Adrenal gland (tissue), 12 donors: ENCODE data around the gene KBTBD7. TPM values are rescaled to one million over a fixed set of nuclear protein-coding genes. Genes with fewer than 3 reads are reported as not detected.
"Not testable (repeated sequence)": the region's sequence is repeated elsewhere in the genome, so short reads cannot be mapped to it uniquely, and the experiment has no call there.

Experiments used
- DNase-seq, 7 donors: peaks; one replicate each; pipeline ENCODE4 v3.0.0-alpha.2; 2019 to 2020
- H3K27ac ChIP-seq, 5 donors: fragments of 200-600 bp; sonication (generic) in 4 of 5; 1 replicate in 3 of 5; 2 replicates in 2 of 5; pipeline versions ENCODE4 v1.5.1 to v1.8.0; 2016 to 2020; ENCODE audit warnings: mild to moderate bottlenecking in 1 of 5
- H3K27me3 ChIP-seq: fragments of 200-600 bp; 2 replicates; pipeline ENCODE4 v1.8.0; 2021
- H3K36me3 ChIP-seq, 2 donors: fragments of 200-600 bp; replicated peaks in 1 of 2; 1 replicate in 1 of 2; 2 replicates in 1 of 2; pipeline versions ENCODE4 v1.5.1 to v1.8.0; 2018 to 2022
- H3K4me1 ChIP-seq, 2 donors: fragments of 200-600 bp; replicated peaks in 1 of 2; 1 replicate in 1 of 2; 2 replicates in 1 of 2; pipeline versions ENCODE4 v1.5.1 to v1.8.0; 2018 to 2021
- H3K4me3 ChIP-seq, 4 donors: fragments of 200-600 bp; sonication (generic) in 3 of 4; one replicate each; pipeline ENCODE4 v1.5.1; 2016 to 2018
- H3K9me3 ChIP-seq, 3 donors: fragments of 200-600 bp; sonication (generic) in 1 of 3; replicated peaks in 1 of 3; 1 replicate in 2 of 3; 2 replicates in 1 of 3; pipeline versions ENCODE4 v1.5.1 to v1.8.0; 2016 to 2021
- POLR2A ChIP-seq, 2 donors: fragments of 450-650 bp; IDR thresholded peaks; one replicate each; pipeline ENCODE4 v1.6.1; 2017; ENCODE audit warnings: antibody characterized with exemption in 2 of 2, mild to moderate bottlenecking in 2 of 2, moderate library complexity in 1 of 2
- WGBS, 4 donors: extraction: QIAGEN DNeasy Blood & Tissue Kit in 2 of 4; methylation state at CpG; one replicate each; pipeline versions ENCODE4 v1.1.5 to v1.1.7; 2013 to 2017; 5-methylcytosine and 5-hydroxymethylcytosine counted together
- intact Hi-C, 2 donors: fragments of 100-400 bp; cut with DNase I; formaldehyde crosslinking; loops; one replicate each; pipeline versions ENCODE4 v1.14.1 to v1.15.0; 2022 to 2023
- polyA plus RNA-seq, 3 donors: library from polyadenylated mRNA; stranded (reverse); fragments of 200-250 nt in 2 of 3; fragments of 350-450 nt in 1 of 3; fragmentation: Illumina TruSeq in 1 of 3; extraction: RNeasy Lipid Tissue Mini Kit (QIAGEN cat#74804) in 1 of 3; gene quantifications; one replicate each; pipeline ENCODE4 v1.2.3, GENCODE V29; 2013 to 2014
- total RNA-seq, 9 donors: library from RNA; depleted of rRNA in 4 of 9; stranded (reverse); fragments of >200 nt in 4 of 9; fragments of 120-200 nt in 1 of 9; fragmentation: NEBNext Ultra II Directional in 1 of 9; extraction: Animal tissue kit (Norgen Biotek cat#: 25700) in 1 of 9; gene quantifications; one replicate each; pipeline versions ENCODE4 v1.1.0 to v1.2.4, GENCODE V29; 2013 to 2023
- TF ChIP-seq, protein P1 (sequence below), 6 experiments: fragments of 450-650 bp in 4 of 6; fragments of 200-600 bp in 2 of 6; sonication (generic) in 1 of 6; IDR thresholded peaks; 1 replicate in 5 of 6; 2 replicates in 1 of 6; pipeline versions ENCODE4 v1.5.1 to v1.8.0; 2016 to 2021; ENCODE audit warnings: antibody characterized with exemption in 6 of 6, mild to moderate bottlenecking in 2 of 6, moderate library complexity in 1 of 6
- donor health status: healthy with polysubstance abuse.
- donor health status: Bipolar disorder and iron deficiency.
- donor health status: DM: yes; HTN: yes; CAD: no.
- donor health status: DM: no; HTN: no; CAD: no.
- donor health status: DM: no; HTN: no; CAD: no.
- donor health status: DM: yes; HTN: yes; CAD: no.

Gene KBTBD7
- total and polyA plus RNA-seq, 12 donors, result 2.3 to 13.7 (median 9.2) TPM

DNA sequence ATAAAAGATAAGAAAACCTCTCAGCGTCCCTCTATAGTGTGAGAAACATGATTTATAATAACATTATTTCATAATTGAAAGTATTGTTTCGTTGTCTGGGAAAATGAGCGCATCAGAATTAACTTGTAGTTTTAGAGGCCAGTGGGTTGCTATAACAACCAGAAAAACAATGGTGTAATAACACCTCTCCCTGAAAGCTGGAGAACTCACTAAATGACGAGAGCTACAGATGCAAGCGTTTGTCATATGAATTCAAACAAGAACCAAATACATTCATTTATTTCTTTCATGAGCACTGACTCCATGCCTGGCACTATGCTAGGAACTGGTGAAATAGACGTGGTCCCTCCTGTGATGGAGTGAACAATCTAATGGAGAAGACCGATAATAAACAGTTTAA, 16.3 kb downstream of the KBTBD7 start:
- H3K4me1 ChIP-seq, result no peaks in the 10 kb centered on the region
- intact Hi-C loops, result no loop called here
- no peaks in the 10 kb centered on the region for H3K36me3 ChIP-seq
- no peak overlapping the region for H3K4me3 ChIP-seq
- no peak overlapping the region for H3K27ac ChIP-seq
- WGBS, 4 donors, result 78 to 86% (median 84%) methylated on average over 7 of the region's 7 CpGs
- no peak for DNase-seq
- H3K27me3 ChIP-seq, result no peaks in the 10 kb centered on the region
- H3K9me3 ChIP-seq, result no peaks in the 10 kb centered on the region
- no peak for TF ChIP-seq POLR2A (IDR thresholded peaks at IDR 0.05)
- TF ChIP-seq, protein P1, sequence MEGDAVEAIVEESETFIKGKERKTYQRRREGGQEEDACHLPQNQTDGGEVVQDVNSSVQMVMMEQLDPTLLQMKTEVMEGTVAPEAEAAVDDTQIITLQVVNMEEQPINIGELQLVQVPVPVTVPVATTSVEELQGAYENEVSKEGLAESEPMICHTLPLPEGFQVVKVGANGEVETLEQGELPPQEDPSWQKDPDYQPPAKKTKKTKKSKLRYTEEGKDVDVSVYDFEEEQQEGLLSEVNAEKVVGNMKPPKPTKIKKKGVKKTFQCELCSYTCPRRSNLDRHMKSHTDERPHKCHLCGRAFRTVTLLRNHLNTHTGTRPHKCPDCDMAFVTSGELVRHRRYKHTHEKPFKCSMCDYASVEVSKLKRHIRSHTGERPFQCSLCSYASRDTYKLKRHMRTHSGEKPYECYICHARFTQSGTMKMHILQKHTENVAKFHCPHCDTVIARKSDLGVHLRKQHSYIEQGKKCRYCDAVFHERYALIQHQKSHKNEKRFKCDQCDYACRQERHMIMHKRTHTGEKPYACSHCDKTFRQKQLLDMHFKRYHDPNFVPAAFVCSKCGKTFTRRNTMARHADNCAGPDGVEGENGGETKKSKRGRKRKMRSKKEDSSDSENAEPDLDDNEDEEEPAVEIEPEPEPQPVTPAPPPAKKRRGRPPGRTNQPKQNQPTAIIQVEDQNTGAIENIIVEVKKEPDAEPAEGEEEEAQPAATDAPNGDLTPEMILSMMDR (IDR thresholded peaks at IDR 0.05), result no peak

DNA sequence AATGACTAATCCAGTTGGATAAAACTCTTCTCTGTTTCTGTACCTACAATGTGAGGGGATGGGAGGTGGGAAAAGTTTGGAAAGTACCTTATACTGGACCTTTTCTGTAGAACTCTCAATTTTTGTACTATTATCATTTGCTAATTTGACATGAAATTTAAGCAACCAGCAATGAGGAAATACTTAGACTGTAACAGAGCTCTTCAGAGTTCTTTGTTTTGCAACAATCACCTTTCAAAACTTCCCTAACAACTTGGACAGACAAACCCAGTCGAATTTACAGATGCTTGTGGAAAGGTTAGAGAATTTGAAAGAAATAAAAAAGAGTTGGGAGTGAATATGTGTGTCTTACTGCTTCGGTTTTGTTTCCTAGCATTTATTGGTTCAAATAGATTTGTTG, 16.8 kb downstream of the KBTBD7 start:
- Histone ChIP-seq H3K9me3 (no peaks in the 10 kb centered on the region), H3K4me3 (no peak overlapping the region), H3K27ac (no peak overlapping the region), H3K27me3 (no peaks in the 10 kb centered on the region), H3K4me1 (no peaks in the 10 kb centered on the region), H3K36me3 (no peaks in the 10 kb centered on the region)
- DNase-seq, result no peak
- intact Hi-C loops, result no loop called here
- TF ChIP-seq, protein P1 (IDR thresholded peaks at IDR 0.05), result no peak
- no peak for TF ChIP-seq POLR2A (IDR thresholded peaks at IDR 0.05)
- WGBS, 4 donors, result 31 to 39% (median 35%) methylated on average over 2 of the region's 2 CpGs

DNA sequence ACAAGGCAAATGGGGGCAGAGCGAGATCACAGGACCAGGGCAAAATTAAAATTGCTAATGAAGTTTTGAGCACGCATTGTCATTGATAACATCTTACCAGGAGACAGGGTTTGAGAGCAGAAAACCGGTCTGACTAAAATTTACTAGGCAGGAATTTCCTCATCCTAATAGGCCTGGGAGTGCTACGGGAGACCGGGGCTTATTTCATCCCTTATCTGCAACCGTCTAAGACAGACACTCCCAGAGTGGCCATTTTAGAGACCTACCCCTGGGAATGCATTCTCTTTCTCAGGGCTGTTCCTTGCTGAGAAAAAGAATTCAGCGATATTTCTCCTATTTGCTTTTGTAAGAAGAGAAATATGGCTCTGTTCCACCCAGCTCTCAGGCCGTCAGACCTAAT, 18.8 kb downstream of the KBTBD7 start:
- H3K9me3 ChIP-seq, H3K27ac ChIP-seq, H3K27me3 ChIP-seq, intact Hi-C loops, H3K4me1 ChIP-seq, DNase-seq, H3K4me3 ChIP-seq, H3K36me3 ChIP-seq: not testable (repeated sequence)
- WGBS, 4 donors, result 90 to 95% (median 93%) methylated on average over 8 of the region's 8 CpGs

DNA sequence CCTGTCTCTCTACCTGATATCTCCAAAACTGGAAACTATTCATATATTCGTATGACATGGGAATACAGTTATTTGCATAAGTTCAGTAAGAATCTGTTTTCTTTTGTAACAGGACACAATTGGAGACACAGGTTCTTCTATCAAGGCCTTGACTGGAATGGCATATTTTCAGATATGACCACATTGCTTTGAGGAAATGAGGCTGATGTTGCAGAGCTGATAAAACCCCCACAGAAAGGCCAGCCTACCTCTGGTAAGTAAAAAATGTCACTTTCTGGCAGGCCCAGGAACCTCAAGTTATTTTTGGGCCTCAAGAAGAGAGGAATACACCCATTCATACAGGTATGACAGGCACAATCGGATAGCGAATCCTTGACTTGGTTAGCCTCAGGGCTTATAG, 32.2 kb downstream of the KBTBD7 start:
- WGBS, 4 donors, result 92 to 98% (median 94%) methylated on average over 3 of the region's 3 CpGs
- intact Hi-C loops, result no loop called here
- no peak for DNase-seq

DNA sequence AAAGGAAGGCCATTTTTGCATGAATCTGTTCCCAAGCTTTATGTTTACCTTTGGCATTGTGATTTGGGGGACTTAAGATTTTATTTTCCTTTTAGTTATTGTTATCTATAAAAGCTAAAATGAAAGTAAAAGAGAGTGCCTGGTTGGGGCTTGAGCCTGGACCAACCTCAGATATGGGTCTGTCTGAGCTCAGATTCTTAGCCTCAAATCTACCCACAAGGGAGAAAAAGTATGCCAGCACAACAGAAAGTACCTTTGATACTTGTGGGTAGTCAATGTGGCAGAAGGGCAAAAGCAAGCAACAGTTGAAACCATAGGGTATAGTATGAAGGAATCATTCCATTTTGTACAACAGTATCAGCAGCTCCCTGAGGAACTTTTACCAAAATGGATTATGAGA, 35.2 kb downstream of the KBTBD7 start:
- TF ChIP-seq POLR2A (IDR thresholded peaks at IDR 0.05), result no peak
- TF ChIP-seq, protein P1 (IDR thresholded peaks at IDR 0.05), result no peak
- no peaks in the 10 kb centered on the region for H3K9me3 ChIP-seq
- H3K27me3 ChIP-seq, result no peaks in the 10 kb centered on the region
- H3K27ac ChIP-seq, result no peak overlapping the region
- H3K4me1 ChIP-seq, result no peaks in the 10 kb centered on the region
- H3K36me3 ChIP-seq, result no peaks in the 10 kb centered on the region
- no peak for DNase-seq
- intact Hi-C loops, result no loop called here
- no peak overlapping the region for H3K4me3 ChIP-seq

More for the DNA sequence above, 32.2 kb downstream of the KBTBD7 start:
- no peaks in the 10 kb centered on the region for H3K27me3 ChIP-seq
- no peak overlapping the region for H3K27ac ChIP-seq
- H3K4me1 ChIP-seq, result no peaks in the 10 kb centered on the region
- H3K4me3 ChIP-seq, result no peak overlapping the region
- H3K9me3 ChIP-seq, result no peaks in the 10 kb centered on the region
- no peaks in the 10 kb centered on the region for H3K36me3 ChIP-seq
- TF ChIP-seq POLR2A (IDR thresholded peaks at IDR 0.05), result no peak
- TF ChIP-seq, protein P1 (IDR thresholded peaks at IDR 0.05), result no peak
